H7 (cell line): ENCODE results near the gene GDPGP1. TPM values are rescaled to one million over a fixed set of nuclear protein-coding genes. Genes with fewer than 3 reads are reported as not detected.
A peak's percentile ranks its signal among the peaks of the same experiment; 100 is the strongest.
"Not testable (repeated sequence)": the region's sequence is repeated elsewhere in the genome, so short reads cannot be mapped to it uniquely, and the experiment has no call there.

Experiments
- DNase-seq: peaks from one replicate; pipeline ENCODE4 v3.0.0; 2012
- H3K27me3 ChIP-seq: 2 replicates; pipeline ENCODE4 v1.6.0; 2011; ENCODE audit warnings: mild to moderate bottlenecking, low read length; ENCODE audit not compliant: control insufficient read depth, insufficient read depth
- H3K36me3 ChIP-seq: replicated peaks from 2 replicates; pipeline ENCODE4 v1.5.1; 2011; ENCODE audit warnings: low read length; ENCODE audit not compliant: control insufficient read depth, insufficient read depth
- H3K4me3 ChIP-seq: 2 replicates; pipeline ENCODE4 v1.5.1; 2011; ENCODE audit warnings: low read depth, mild to moderate bottlenecking, control low read depth, low read length, moderate library complexity; ENCODE audit not compliant: insufficient read depth
- total RNA-seq: library from RNA; depleted of rRNA; stranded (reverse); fragments of >200 nt; shearing (Covaris generic); gene quantifications from 2 replicates; pipeline ENCODE4 v1.2.3, GENCODE V29; 2014

GDPGP1 gene
- total RNA-seq, 1 experiment from 2014 or later: 5.8 TPM

- DNase-seq: no peak
- Histone ChIP-seq H3K36me3 (peaks cover 25% of the 10 kb centered on the region), H3K4me3 (no peak overlapping the region)
Measured at GRCh38 chr15:90271459-90272166, 37.6 kb downstream of the GDPGP1 start.

GRCh38 chr15:90278467-90278866 is 44.5 kb downstream of the GDPGP1 start:
- not testable (repeated sequence) for H3K27me3 ChIP-seq, H3K4me3 ChIP-seq, DNase-seq, H3K36me3 ChIP-seq

More at GRCh38 chr15:90271459-90272166, 37.6 kb downstream of the GDPGP1 start:
- H3K27me3 ChIP-seq: no peaks in the 10 kb centered on the region

- H3K4me3 ChIP-seq, DNase-seq, H3K36me3 ChIP-seq, H3K27me3 ChIP-seq: not testable (repeated sequence)
Measured at GRCh38 chr15:90280743-90281142, 46.7 kb downstream of the GDPGP1 start.

GRCh38 chr15:90281637-90282036 is 47.6 kb downstream of the GDPGP1 start:
- not testable (repeated sequence) for H3K36me3 ChIP-seq, H3K27me3 ChIP-seq, H3K4me3 ChIP-seq, DNase-seq

GRCh38 chr15:90286678-90287077 is 52.7 kb downstream of the GDPGP1 start:
- Histone ChIP-seq H3K36me3 (no peaks in the 10 kb centered on the region), H3K27me3 (no peaks in the 10 kb centered on the region), H3K4me3 (no peak overlapping the region)
- peak; percentile 51 for DNase-seq

GRCh38 chr15:90287101-90287500 is 53.1 kb downstream of the GDPGP1 start:
- peak; percentile 80 for DNase-seq
- Histone ChIP-seq H3K4me3 (no peak overlapping the region), H3K36me3 (no peaks in the 10 kb centered on the region), H3K27me3 (no peaks in the 10 kb centered on the region)

- Histone ChIP-seq H3K36me3 (no peaks in the 10 kb centered on the region), H3K27me3 (no peaks in the 10 kb centered on the region), H3K4me3 (no peak overlapping the region)
- DNase-seq: no peak
Measured at GRCh38 chr15:90287946-90288345, 53.9 kb downstream of the GDPGP1 start.

GRCh38 chr15:90291679-90292356 is 57.8 kb downstream of the GDPGP1 start:
- H3K36me3 ChIP-seq: no peaks in the 10 kb centered on the region
- DNase-seq: peak; percentile 67
- H3K4me3 ChIP-seq: no peak overlapping the region
- H3K27me3 ChIP-seq: no peaks in the 10 kb centered on the region

GRCh38 chr15:90293040-90293810 is 59.2 kb downstream of the GDPGP1 start:
- not testable (repeated sequence) for H3K27me3 ChIP-seq, H3K4me3 ChIP-seq, H3K36me3 ChIP-seq
- peak; percentile 79 for DNase-seq

- Histone ChIP-seq H3K27me3 (no peaks in the 10 kb centered on the region), H3K4me3 (no peak overlapping the region), H3K36me3 (no peaks in the 10 kb centered on the region)
- DNase-seq: no peak
Measured at GRCh38 chr15:90294159-90294558, 60.1 kb downstream of the GDPGP1 start.

GRCh38 chr15:90294601-90295269 is 60.7 kb downstream of the GDPGP1 start:
- Histone ChIP-seq H3K27me3 (no peaks in the 10 kb centered on the region), H3K4me3 (no peak overlapping the region)
- peak; percentile 31 for DNase-seq

GRCh38 chr15:90295270-90295648 is 61.2 kb downstream of the GDPGP1 start:
- no peaks in the 10 kb centered on the region for H3K27me3 ChIP-seq
- H3K4me3 ChIP-seq: no peak overlapping the region
- H3K36me3 ChIP-seq: no peaks in the 10 kb centered on the region
- DNase-seq: no peak

More at GRCh38 chr15:90294601-90295269, 60.7 kb downstream of the GDPGP1 start:
- H3K36me3 ChIP-seq: no peaks in the 10 kb centered on the region
